ENCODE data around the gene SLC6A3.

Gene SLC6A3

GRCh38 chr5:1419476-1420210, 25.6 kb downstream of the SLC6A3 start:
- no peak for DNase-seq

GRCh38 chr5:1418921-1419280, 26.3 kb downstream of the SLC6A3 start:
- no peak for DNase-seq

DNA sequence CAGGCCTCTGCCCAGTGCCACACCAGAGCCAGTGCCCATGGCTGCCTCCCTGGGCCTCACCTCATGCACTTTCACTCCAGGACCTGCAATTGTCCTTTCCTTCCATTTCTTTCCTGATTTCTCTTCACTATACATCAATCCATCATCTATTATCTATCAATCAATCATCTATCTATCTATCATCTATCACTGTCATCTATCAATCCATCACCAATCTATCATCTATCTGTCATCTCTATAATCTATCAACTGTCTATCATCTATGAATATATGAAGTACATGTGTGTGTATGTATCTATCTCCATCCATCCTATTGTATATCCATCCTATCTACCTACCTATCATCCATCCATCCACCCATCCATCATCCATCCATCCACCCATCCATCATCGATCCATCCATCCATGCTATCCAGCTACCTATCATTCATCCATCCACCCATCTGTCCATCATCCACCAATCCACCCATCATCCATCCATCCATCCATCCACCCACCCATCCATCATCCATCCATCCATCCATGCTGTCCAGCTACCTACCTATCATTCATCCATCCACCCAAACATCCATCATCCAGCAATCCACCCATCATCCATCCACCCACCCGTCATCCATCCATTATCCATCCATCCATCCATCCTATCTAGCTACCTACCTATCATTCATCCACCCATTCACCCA, 26.9 kb downstream of the SLC6A3 start:
- no peak for DNase-seq

DNA sequence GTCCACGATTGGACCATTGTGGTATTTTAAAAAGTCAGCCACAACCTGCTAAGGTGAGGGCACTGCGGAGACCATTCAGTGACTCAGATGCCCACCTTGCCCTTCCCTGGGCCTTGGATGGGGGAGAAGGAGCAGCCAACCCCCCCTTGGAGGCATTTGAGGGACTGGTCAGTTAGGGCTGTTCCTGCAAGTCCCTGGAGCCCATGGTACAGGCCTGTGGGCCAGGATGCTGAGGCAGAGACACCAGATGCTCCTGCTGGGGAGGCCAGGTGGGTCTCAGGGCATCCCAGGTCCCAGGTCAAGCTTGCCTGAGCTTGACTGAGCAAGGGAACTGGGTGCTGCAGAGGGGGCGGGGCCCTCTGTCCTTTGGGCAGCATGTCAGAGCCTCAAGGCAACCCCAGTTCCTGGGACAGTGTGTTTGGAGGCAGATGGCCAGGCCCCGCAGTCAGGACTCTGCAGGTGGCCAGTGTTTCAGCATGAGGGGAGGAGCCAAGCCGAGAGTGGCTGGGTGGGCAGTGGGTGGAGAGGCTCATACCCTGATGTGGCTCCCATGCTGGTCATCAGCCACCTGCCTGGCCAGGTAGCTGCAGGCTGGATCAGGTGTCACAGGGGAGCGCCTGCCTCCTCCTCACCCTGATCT, 27.5 kb downstream of the SLC6A3 start:
- no peak for DNase-seq

DNA sequence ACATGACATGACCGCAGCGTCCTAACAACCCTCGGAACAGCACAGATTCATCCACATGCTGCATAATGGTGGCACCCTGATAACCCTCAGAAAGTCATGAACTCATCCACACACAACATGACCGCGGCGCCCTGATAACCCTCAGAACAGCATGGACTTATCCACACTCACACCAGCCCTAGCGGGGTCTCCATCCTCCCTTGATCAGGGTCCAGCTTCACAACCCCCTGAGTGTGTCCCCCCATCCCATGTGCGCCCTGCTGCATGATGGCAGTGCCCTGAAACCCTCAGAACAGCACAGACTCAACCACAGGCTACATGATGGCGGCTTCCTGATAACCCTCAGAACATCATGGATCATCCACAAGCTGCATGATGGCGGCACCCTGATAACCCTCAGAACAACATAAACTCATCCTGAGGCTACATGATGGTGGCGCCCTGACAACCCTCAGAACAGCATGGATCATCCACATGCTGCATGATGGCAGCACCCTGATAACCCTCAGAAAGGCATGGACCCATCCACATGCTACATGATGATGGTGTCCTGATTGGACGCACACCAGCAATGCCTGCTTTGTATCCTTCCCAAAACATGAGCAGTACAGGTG, 28.3 kb downstream of the SLC6A3 start:
- no peak for DNase-seq

DNA sequence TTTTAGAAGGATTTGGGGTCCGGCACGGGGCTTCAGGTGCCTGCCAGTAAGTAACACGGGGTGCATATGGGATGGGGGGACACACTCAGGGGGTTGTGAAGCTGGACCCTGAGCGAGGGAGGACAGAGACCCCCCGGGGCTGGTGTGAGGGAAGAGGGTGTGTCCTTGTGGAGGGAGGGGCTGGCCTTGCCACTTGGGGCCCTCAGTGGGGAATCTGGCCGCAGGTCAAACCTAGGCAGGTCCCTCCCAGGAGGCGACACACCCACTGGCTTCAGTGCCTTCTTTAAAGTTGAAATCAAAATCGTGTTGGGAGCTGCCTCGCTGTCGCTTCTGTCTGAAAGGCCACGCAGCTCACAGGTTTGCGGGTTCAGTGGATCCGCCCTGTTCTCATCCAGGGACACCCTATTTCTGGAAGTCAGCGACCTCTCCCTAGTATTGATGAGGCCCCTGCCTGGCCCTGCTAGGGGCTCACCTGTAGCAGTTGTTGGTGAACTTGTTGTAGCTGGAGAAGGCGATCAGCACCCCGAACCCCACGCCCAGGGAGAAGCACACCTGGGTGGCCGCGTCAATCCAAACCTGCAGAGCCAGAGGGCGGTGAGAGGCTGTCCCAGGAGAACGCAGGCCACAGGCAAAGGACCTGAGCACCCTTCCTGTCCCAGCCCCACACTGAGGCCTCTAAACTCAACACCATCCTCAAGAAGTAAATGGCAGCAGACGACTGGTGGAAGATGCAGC, 29.4 kb downstream of the SLC6A3 start:
- DNase-seq: no peak

DNA sequence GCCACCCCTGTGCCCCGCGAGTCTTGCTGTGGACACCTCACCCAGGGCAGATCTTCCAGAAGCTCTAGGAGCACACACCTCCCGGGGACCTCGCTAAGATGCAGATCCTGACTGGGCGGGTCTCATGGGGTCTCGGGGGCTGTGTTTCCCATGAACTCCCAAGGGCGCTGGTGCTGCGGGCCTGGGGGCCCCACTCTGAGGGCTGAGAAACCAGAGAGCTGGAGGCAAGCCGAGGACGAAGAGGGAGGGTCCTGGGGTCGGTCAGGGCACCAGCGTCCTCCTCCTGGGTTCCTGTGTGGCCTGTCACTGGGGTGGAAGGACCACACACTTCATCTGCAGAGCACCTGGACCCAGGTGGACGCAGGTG, 30.2 kb downstream of the SLC6A3 start:
- DNase-seq: no peak

GRCh38 chr5:1414311-1415058, 30.8 kb downstream of the SLC6A3 start:
- no peak for DNase-seq

DNA sequence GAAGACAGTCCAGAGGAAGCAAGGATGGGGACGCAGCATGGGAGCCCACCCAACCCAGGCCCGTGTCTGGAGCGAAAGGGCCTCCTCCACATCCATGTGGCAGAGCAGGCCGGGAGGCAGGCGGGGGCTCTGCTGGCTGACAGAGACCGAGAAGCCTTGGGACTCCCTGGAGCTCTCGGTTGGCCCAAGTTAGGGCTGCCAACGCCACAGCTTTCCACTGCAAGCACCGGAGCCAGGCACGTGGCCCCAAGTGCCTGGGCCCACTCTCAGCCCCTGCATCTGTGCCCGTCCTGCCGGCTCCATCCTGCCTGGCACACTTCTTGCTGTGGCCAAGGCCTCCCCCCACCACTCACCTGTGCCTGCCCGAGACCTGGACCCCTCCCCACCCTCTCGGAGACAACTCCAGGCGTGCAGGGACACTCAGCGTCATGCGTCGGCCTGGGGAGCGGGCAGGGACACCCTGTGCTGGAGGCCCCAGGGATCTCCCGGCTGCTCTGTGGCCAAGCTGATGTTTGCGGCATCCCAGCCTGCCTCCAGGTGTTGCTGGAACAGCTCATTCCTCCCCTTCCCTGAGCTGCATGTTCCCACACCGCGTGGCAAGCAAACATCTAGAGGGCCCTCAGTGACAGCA, 31.5 kb downstream of the SLC6A3 start:
- DNase-seq: no peak

GRCh38 chr5:1413211-1413610, 32.0 kb downstream of the SLC6A3 start:
- no peak for DNase-seq

DNA sequence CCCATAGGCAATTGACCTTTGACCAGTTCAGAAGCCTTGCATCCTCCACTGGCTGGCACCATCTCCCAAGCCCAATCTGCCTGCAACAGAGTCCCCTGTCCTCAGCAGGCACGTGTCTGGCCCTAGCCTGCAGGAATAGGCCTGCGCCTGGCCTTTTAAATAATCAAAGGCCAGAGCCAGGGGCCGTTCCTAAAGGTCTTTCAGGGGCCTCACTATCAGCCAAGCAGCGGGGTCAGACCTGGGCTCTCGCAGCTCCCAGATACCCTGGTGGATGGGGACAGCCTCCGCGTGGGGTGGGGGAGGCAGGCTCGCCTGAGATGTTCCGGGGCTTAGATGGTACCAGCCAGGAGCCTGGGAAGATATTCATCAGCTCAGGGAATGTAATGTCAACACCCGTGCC, 32.6 kb downstream of the SLC6A3 start:
- DNase-seq: no peak

DNA sequence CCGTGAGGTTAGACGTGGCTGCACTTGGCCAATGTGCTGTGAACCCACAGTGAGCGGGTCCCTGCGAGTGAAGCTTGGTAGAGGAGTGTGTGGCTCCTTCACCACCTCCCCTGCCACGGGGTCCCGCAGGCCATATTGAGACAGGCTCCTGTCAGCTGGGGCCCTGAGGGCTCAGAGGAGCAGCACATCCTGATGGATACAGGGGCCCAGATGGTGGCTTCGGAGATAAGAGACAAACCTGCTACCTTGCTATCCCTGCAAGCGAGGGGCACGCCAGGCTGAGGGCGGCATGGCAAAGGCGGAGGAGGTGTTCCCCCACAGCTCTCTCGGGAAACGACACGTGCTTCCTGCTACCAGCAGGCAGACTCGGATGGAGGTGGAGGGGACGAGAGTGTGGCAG, 33.1 kb downstream of the SLC6A3 start:
- DNase-seq: no peak

- no peak for DNase-seq
Measured at GRCh38 chr5:1411099-1411498, 34.1 kb downstream of the SLC6A3 start.

GRCh38 chr5:1410156-1411014, 34.9 kb downstream of the SLC6A3 start:
- DNase-seq: no peak

DNA sequence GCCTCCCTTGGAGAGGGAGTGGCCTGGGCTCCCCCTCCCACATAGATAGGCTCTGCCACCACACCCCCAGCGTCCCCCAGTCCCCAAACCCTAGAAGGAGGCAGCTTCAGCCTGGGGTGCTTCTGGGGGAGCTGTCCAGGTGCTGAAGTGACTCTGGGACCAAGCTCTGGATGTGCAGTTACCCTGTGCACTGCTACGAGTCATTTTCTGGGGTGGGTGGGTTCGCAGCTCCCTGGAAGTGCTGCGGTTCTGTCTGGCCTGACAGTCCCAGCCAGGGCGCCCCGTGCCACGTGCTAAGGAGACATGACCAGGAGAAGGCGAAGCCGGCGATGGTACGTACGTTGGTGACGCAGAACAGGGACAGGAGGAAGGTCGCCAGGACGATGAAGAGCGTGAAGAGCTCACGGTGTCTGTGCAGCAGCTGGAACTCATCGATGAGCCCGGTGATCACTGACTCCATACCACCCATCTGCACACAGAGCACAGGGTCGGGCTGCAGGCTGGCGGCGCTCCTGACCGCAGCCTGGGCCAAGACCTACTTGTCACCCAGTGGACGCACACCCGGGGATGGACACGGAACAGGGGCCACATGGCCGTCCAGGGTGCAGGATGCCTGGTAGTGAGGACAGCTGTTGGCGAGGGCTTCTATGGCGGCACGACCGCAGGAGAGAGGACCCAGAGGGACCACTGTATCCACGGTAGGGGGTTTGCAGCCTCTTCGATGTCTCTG, 35.7 kb downstream of the SLC6A3 start:
- peak; percentile 26 for DNase-seq

DNA sequence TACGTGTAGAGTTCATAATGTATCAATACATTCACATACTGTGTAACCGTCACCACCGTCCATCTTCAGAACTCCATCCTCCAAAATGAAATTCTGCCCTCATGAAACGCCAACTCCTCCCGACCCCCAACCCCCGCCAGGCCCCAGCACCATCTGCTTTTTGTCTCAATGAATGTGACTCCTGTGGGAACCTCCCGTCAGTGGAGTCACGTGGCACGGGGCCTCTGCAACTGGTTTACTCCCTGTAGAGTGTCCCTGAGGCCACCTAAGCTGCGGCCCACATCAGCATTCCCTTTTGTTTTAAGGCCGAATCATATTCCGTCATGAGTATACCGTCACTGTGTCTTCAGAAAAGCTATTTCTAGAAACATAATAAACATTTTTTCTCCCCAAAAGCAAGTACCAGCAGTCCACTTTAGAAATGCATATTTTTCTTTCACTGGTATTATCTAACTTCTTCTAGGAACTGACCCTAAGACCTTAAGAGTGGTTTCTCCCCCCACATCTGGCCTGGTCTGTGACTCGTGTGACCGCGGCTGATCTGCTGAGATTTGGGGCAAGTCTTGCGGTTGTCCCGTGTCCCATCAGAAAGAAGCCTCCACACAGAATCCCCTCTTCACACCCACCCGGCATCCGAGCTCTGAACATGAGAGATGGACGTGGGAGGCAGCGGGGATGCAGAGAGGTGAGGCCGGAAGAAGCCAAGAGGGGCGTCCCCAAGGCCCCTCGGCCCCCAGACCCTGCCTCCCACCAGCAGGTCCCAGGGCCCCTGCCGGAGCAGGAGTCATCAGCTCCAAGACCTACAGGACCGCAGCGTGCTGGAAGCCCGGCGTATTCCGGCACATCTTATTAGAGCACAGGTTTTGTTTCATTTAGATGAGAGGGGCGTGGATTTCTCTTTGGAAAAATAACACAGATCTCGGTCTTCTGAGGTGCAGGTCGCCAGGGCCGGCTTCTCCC, 38.3 kb downstream of the SLC6A3 start:
- DNase-seq: no peak

DNA sequence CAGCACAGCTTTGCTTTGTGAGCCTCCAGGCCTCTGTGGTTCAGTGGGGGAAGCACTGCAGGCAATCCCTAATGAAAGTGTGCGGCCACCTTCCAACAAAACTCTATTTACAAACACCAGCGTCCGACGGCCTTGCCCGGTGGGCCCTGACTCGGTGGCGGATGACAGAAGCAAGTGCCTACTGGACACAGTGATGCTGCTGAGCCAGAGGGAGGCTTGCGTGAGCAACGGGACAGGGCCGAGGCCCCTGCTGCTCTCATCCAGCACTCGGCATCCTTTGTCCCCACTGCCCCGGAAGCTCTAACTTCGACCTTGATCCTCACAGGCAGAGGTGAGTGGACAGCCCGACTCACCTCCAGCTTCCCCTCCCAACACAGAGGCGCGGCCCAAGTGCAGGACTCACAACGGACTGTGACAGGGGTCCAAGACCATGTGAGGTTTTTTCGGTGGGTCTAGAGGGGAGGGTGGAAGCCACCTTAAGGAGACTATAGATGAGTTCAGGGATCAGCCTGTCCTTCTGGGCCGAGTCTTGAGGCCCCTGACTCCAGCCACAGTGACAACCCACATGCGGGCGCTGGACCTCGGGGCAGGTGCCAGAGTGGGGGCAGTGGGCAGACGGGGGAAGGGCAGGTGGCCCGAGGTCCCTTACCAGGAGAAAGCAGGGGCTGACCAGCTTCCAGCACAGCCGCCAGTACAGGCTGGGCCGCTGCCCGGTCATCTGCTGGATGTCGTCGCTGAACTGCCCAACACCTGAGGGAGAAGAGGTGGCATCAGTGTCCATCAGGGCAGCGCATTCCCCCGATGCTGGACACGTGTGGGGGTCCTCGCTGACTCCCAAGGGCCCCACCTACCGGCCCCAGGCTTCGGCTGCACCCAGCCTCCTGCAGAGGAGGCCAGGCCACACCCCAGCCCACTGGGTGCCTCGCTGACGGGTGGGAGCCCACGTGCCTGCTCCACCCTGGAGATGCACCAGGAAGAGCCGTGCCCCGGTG, 39.4 kb downstream of the SLC6A3 start:
- no peak for DNase-seq
